Neutrophil (primary cell): ENCODE data around the gene RPL27.

Experiments
- H3K27ac ChIP-seq: fragments of 200-600 bp; sonication (generic); 2 replicates; pipeline ENCODE4 v1.5.1; 2016; ENCODE audit warnings: mild to moderate bottlenecking, moderate library complexity
- H3K27me3 ChIP-seq: fragments of 200-600 bp; sonication (generic); 2 replicates; pipeline ENCODE4 v1.6.0; 2016; ENCODE audit warnings: mild to moderate bottlenecking
- H3K36me3 ChIP-seq: fragments of 200-600 bp; sonication (generic); 2 replicates; pipeline ENCODE4 v1.5.1; 2017
- H3K4me1 ChIP-seq, 2 experiments: fragments of 200-600 bp in 1 of 2; sonication (generic) in 1 of 2; 1 replicate in 1 of 2; 2 replicates in 1 of 2; pipeline versions ENCODE4 v1.5.1 to v1.6.1; 2013 to 2016; ENCODE audit warnings: low read depth in 1 of 2, low read length in 1 of 2, mild to moderate bottlenecking in 1 of 2, moderate library complexity in 1 of 2; ENCODE audit not compliant: control insufficient read depth in 1 of 2, insufficient read depth in 1 of 2
- H3K4me3 ChIP-seq, 2 experiments: fragments of 200-600 bp in 1 of 2; sonication (generic) in 1 of 2; 1 replicate in 1 of 2; 2 replicates in 1 of 2; pipeline ENCODE4 v1.5.1; 2013 to 2016; ENCODE audit warnings: low read depth in 1 of 2, low read length in 1 of 2, mild to moderate bottlenecking in 1 of 2, moderate library complexity in 1 of 2
- H3K9me3 ChIP-seq: fragments of 200-600 bp; sonication (generic); 2 replicates; pipeline ENCODE4 v1.5.1; 2016
- TF ChIP-seq, protein P1 (sequence below): fragments of 200-600 bp; sonication (generic); IDR thresholded peaks from 2 replicates; pipeline ENCODE4 v1.5.1; 2016; ENCODE audit warnings: antibody characterized with exemption

RPL27 gene

DNA sequence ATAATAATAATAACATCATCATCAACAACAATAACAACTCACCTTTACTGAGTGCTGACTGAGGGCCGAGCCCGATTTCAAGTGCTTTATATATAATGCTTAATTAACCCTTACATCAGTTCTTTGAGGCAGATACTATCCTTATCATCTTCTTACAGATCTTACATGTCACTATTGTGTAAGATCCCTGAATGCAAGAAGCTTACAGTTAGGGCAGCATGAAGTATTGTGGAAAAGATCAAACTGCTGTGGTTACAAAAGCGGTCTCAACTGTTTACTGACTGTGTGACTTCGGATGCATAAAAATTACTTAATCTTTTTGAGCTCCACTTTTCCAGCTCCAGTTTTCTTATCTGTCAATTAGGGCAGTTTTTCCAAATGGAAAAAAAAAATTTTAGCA, 20.7 kb downstream of the RPL27 start:
- Histone ChIP-seq H3K36me3 (peaks cover 28% of the 10 kb centered on the region), H3K27ac (peak overlapping the region; percentile 74), H3K27me3 (no peaks in the 10 kb centered on the region), H3K9me3 (no peaks in the 10 kb centered on the region), H3K4me3 (peak overlapping the region in 1 of 2 experiments; percentile 3), H3K4me1 (peaks cover 67 to 70% of the 10 kb centered on the region in 2 experiments)
- TF ChIP-seq, protein P1, sequence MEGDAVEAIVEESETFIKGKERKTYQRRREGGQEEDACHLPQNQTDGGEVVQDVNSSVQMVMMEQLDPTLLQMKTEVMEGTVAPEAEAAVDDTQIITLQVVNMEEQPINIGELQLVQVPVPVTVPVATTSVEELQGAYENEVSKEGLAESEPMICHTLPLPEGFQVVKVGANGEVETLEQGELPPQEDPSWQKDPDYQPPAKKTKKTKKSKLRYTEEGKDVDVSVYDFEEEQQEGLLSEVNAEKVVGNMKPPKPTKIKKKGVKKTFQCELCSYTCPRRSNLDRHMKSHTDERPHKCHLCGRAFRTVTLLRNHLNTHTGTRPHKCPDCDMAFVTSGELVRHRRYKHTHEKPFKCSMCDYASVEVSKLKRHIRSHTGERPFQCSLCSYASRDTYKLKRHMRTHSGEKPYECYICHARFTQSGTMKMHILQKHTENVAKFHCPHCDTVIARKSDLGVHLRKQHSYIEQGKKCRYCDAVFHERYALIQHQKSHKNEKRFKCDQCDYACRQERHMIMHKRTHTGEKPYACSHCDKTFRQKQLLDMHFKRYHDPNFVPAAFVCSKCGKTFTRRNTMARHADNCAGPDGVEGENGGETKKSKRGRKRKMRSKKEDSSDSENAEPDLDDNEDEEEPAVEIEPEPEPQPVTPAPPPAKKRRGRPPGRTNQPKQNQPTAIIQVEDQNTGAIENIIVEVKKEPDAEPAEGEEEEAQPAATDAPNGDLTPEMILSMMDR = no peak

DNA sequence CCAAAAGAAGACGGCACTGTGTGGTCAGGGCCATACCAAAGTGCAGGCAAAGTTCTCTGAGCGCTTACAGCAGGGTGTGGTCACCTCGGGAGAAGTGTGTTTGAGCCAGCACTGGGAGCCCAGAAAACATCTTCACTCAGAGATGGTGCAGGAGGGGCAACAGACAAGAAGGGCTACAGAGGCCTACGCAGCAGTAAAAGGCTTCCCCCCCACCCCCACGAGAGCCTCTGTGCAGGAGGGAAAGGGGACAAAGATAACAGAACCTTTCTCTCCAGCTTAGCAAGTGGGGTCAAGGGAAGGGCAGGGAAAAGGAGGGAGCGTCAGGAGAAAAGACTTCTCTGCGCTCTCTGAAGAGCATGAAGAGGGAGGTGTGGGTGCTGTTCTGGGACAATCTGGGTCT, 21.2 kb downstream of the RPL27 start:
- TF ChIP-seq, protein P1 = no peak
- H3K36me3 ChIP-seq = peaks cover 24% of the 10 kb centered on the region
- H3K27me3 ChIP-seq = peaks cover 4% of the 10 kb centered on the region
- H3K9me3 ChIP-seq = no peaks in the 10 kb centered on the region
- no peak overlapping the region for H3K4me3 ChIP-seq
- H3K4me1 ChIP-seq = peaks cover 68 to 70% of the 10 kb centered on the region in 2 experiments
- H3K27ac ChIP-seq = peak overlapping the region; percentile 74

DNA sequence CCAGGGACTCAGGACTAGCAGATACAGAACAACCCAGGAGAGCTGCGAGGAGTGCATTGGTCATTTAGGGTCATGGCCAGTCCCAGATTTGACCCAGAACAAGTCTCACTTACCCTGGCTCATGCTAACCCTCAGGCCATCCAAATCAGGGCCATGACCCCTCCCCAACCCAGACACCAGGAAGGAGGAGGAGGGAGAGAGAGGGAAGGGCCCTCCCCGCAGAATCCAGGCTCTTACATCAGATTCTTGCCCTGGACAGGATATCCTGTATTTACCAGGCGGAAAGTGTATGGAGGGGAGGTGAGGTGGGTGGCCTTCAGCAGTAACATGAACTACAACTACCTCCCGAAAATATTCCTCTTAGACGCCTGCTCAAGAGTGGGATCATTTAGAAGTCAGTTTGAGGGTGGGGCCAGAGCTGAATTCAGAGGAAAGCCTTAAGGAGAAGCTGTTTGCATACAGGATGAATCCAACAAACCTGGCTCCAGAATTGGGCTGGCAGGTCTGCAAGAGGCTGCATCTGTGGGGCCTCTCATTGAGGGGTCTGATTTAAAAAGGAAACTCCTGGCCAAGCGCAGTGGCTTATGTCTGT, 21.9 kb downstream of the RPL27 start:
- Histone ChIP-seq H3K36me3 (peaks cover 17% of the 10 kb centered on the region), H3K27ac (peak overlapping the region; percentile 74), H3K4me3 (peak overlapping the region in 1 of 2 experiments; percentile 15), H3K4me1 (peaks cover 69 to 70% of the 10 kb centered on the region in 2 experiments), H3K27me3 (peaks cover 11% of the 10 kb centered on the region), H3K9me3 (no peaks in the 10 kb centered on the region)
- TF ChIP-seq, protein P1 = no peak

DNA sequence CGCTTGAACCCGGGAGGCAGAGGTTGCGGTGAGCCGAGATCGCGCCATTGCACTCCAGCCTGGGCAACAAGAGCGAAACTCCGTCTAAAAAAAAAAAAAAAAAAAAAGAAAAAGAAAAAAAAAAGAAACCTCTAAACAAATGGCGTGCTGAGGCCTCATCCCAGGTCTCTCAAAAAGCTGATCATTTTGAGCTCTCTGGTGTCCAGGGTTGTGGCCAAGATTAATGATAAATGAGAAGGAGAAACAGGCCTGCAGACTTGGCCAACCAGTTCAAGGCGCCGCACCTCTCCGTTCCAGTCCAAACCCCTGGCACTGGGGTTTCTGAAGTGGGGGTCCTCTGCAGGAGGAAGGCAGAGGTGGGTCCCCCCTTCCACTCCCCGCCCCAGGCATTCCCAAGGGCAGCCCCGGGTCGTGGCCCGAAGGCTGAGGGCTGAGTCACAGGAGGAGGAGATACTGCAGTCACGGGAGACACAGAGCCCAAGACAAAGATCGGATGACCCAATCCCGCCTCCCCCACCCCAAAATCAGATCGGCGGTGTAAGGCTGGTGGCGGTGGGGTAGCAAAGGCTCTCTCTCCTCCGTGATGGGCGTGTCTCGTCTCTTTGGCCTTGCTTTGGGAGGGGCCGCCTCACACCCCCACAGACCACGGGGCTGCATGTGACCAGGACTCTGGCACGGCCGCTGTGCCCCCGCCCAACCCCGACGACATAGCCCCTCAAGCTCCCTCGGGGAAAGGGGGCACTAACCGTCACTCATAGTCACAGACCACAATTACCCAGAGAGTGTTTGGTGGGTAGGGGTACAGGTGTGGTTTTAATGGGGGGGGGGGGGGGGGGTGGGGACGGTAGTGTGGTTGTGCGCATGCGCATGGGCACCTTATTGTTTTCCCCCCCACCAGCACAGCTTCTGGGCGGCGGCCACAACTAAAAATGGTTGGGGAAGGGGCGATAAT, 22.8 kb downstream of the RPL27 start:
- TF ChIP-seq, protein P1 = no peak
- H3K4me1 ChIP-seq = peaks cover 61% of the 10 kb centered on the region in 2 experiments
- peak overlapping the region; percentile 92 for H3K4me3 ChIP-seq
- H3K9me3 ChIP-seq = no peaks in the 10 kb centered on the region
- H3K27ac ChIP-seq = peak overlapping the region; percentile 69
- peaks cover 7% of the 10 kb centered on the region for H3K36me3 ChIP-seq
- peaks cover 21% of the 10 kb centered on the region for H3K27me3 ChIP-seq

DNA sequence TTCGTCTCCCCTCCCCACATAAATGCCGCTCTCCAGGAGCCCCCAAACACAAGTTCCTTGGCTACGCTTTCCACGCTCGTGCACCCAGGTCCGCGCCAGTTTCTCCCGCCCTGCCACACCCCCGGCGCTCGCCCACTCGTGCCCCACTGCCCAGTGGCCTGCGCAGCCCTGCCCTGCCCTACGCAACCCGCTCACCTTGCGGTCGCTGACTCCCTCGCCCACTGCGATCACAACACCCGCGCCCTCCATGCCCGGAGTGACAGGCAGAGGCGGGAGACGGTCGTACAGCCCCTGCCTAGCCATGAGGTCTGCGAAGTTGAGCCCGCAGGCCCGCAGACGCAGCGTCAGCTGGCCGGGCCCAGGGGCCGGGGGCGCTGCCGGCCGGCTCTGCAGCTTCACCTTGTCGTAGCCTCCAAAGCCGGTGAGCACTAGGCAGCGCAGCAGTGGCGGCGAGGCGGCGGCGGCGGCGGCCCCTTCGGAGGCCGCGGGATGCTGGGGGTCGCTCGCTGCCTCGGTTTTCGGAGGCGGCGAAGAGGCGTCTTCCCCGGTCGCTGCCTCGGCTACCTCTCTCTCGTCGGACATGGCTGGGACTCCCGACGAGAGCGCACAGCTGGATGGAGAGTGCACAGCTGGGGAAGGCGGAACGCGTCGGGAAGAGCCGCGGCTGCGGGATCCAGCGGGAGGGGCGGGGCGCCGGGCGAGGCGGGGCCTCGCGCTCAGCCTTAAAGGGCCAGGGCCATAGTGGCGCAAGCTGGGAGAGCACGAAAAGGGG, 23.7 kb downstream of the RPL27 start, which contains the start of gene VAT1:
Gene VAT1 (minus strand): TSS at position 645 of the 772 bp plus-strand sequence. CDS start 63 bp downstream, at position 582.
- H3K36me3 ChIP-seq = no peaks in the 10 kb centered on the region
- H3K27me3 ChIP-seq = peaks cover 28% of the 10 kb centered on the region
- TF ChIP-seq, protein P1 = no peak
- H3K9me3 ChIP-seq = no peaks in the 10 kb centered on the region
- peak within 1 kb of the TSS; percentile 69 for H3K27ac ChIP-seq
- H3K4me3 ChIP-seq = peak within 1 kb of the TSS; percentile 92
- H3K4me1 ChIP-seq = peaks cover 60 to 61% of the 10 kb centered on the region in 2 experiments
